HG03108 (cell line): Measurements from ENCODE around the gene AATK.

Experiments used
- ATAC-seq: cut with Tn5 transposase; IDR thresholded peaks from one replicate; pipeline ENCODE4 v1.9.1; 2021; ENCODE audit warnings: moderate library complexity; ENCODE audit not compliant: unreplicated experiment

AATK gene

GRCh38 chr17:81118308-81119221 lies 47.5 kb downstream of the AATK start:
- no peak for ATAC-seq

- ATAC-seq: no peak
Observed at GRCh38 chr17:81117672-81118198, 48.3 kb downstream of the AATK start.

DNA sequence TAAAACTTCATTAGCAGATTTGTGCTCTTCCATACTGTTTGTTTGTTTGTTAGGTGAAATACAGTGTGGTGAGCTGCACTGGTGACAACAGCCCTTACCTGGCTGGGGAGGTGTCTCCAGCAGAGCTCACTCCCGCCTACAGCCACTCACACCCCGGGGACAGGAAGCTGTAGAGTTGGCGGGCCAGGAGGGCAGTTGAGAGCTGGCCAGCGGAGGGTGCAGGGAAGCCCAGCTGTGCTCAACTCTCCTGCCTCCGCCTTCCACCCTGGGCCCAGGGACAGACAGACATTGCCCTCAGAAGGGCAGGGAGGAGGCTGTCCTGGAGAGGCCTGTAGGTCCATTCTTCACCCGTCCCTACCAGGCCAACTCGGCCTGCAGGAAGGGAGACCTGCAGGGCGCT lies 49.3 kb downstream of the AATK start:
- ATAC-seq: no peak

DNA sequence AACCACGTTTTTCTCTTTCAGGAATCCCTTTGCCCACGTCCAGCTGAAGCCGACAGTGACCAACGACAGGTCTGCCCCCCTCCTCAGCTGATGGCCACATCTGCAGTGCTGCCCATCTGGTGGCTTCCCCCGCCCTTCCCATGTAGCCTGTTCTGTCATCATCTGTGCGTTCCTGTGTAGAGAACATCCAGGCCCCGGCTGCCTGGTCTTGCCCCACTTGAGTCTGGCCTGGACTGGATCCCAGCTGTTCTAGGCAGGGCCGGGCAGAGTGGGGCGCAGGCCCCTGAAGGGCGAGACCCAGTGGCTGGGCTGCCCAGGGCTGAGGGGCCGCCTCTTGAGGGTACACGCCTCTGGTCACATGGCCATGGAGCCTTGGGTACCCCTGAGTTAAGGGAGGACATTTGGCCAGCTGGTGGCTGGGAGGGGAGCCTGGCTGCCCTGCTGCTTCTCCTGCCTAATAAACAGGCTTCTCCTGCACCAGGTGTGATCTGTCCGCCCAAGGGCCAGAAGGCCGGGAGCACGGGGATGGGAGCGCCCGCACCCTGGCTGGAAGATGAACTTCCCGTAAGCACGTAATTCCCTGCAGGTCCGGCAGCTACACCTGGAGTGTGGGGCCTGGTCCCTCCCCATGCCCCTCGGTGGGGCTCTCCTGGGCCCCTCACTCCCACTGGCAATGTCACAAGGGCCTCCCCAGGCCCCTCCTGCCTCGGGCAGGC lies 50.1 kb downstream of the AATK start:
- ATAC-seq: no peak

- no peak for ATAC-seq
Observed at GRCh38 chr17:81115219-81115618, 50.8 kb downstream of the AATK start.

DNA sequence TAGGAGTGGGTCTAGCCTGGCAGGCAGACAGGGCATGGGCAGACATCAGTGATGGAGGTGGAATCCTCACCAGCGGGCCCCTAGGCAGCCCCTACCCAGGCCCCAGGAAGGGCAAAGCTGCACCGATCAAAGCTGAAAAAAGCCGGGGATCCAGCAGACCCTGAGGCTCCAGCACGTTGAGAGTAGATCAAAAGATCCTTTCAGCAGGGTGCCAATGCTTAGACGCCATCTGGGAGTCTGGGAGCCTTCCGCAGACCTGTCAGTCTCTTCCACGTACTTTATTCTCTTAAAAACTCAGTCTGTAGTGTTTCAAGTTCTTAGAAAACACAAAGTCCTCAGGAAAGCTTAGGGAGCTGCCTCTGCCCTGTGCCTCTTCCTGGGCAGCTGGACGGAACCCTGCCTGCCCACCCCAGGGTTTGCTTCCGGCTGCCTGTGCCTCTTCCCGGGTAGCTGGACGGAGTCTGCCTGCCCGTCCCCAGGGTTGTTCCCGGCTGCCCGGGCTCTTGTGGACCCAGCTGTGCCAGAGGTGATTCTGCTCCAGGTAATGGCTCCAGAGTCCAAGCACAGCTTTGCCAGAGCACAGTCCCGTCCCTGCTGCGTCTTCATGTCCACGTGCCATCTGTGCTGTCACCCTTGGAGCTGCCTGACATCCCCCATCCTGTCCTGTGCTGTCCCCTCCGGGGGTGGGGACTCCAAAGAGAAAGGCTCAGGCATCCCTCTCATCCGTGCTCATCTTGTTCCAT lies 51.5 kb downstream of the AATK start:
- no peak for ATAC-seq

DNA sequence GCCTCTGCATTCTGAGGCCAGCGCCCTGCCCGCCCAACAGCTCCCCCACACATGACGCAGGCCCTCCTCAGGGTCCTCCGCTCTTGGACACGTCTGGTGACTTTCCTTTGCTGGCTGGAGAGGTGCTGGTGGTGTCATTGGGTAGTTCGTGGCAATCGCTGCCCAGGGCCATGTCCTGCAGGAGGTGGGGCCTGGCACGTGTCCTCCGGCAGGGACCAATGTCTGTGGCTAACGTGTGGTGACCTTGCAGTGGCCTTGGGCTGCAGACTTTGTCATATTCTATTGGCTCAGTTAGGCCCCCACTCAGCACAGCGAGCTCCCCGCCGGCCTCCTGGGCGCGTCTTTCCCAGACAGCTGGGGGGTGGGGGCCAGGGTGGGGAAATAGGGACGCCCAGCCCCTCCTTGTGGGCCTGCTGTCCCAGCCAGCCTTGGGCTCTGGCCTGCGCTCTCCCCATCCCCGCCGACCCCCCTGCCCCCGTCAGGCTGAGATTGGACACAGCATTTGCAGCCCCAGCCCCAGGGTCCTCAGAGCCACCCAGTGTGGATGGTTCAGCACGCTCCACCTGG lies 52.8 kb downstream of the AATK start:
- no peak for ATAC-seq

- ATAC-seq: no peak
Observed at GRCh38 chr17:81112450-81112849, 53.6 kb downstream of the AATK start.

GRCh38 chr17:81111066-81111465 lies 55.0 kb downstream of the AATK start:
- no peak for ATAC-seq

DNA sequence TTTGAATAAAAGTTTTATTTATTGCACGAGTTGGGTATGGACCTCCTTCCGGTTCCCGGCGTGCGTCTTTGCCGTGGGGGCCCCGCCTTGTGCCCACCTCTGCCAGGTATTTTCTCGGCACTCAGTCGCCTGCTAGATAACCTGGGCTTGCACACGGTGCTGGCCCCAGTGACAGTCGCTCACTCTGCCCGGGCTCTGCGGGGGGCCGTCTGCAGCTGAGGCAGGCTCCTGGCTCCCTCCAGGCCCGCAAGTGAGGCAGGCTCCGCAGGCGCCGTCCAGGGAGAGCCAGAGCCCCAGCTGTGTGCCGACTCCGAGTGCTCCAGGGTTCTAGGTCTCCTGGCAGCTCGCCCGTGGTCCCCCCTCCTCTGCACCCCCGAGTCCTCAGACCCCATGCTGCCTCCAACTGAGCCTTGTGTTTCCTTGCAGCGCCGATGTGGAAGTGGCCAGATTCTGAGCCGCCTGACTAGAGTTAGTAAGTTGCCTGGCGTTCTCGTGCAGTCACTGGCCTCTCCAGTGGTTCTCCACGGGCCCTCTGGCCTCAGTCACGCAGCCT lies 55.5 kb downstream of the AATK start:
- no peak for ATAC-seq

- ATAC-seq: no peak
Observed at GRCh38 chr17:81109957-81110356, 56.1 kb downstream of the AATK start.

DNA sequence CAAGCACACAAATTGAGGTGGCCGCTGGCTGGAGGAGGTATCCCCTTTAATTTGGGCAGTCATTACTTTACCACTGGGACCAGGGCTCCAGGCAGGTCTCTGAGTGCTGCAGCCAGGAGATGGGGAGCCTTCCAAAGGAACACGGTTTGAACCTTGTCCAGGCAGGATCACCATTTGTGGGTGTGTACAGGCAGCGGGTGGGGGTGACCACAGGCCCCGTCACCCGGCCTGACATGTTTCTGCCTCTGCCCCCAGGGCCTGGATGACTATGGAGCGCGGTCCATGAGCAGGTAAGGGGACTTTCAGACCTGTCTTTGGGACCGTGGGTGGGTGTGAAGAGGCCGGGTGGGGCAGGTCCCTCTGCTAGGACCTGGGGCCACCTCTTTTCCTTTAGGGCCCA lies 57.8 kb downstream of the AATK start:
- no peak for ATAC-seq

- ATAC-seq: no peak
Observed at GRCh38 chr17:81106716-81107115, 59.3 kb downstream of the AATK start.

DNA sequence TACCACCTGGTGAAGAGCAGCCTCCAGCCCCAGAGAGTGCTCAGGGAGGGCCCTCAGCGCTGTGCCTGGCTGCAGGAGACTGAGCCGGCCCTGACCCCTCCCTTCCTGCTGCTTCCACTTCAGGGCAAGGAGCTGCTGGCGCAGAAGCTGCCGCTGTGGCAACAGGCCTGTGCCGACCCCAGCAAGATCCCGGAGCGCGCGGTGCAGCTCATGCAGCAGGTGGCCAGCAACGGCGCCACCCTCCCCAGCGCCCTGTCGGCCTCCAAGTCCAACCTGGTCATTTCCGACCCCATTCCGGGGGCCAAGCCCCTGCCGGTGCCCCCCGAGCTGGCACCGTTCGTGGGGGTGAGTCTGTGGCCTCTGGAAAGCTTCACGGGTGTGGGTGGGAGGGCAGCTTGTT lies 62.6 kb downstream of the AATK start:
- ATAC-seq: no peak

GRCh38 chr17:81102869-81103268 lies 63.2 kb downstream of the AATK start:
- no peak for ATAC-seq

DNA sequence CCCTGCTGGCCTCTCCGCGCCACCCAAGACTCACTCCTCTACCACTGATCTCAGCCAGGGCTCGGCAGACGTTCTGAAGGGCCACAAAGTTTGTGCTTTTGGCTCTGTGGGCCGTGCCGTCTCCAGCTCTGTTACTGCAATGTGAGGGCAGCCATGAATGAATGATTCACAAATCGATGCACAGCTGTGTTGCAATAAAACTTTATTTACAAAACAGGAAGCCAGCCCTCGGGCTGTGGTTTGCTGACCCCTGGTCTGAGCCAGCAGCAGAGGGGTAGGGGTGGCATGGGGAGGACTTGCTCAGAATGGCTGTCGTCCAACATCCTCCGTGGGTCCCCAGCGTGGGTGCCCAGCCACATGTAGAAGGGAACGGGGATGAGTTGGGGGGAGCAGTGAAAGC lies 63.7 kb downstream of the AATK start:
- ATAC-seq: no peak

- peak; percentile 60 for ATAC-seq
Observed at GRCh38 chr17:81101614-81102306, 64.3 kb downstream of the AATK start.

DNA sequence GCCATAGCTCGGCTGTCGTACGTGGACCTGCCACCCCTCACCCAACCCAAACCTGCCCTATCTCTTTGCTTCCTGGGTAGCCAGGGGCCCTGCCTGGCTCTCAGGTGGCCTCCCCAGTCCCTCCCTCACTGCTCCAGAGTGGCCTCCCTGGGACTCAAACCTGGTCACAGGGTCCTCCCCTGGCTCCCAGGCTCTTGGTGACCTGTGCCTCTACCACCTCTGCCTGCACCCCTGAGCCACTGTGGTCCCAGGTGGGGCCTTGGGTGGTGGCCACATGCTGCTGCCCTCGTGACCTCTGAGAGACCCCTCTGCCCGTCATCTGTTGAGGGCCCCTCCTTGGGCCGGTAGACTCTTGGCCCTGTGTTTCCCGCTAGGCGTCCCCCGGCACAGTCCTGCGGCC lies 65.4 kb downstream of the AATK start:
- no peak for ATAC-seq

GRCh38 chr17:81099888-81100287 lies 66.1 kb downstream of the AATK start:
- ATAC-seq: no peak

DNA sequence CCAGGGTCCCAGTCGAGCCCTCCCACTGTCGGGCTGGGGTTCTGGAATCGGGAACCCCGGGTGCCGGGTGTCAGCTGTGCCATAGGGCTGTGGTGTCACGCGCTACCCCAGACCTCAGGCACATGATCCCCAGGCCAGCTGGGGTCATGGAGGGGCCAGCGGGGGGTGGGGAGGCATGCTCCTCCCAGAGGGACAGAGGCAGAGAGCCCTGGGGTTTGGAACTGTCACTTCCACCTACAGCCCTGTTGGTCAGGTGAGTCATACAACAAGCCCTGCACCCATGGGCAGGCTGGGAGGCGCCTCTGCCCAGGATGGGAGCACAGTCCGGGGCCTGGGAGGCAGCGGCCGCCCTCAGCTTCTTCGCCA lies 68.1 kb downstream of the AATK start:
- no peak for ATAC-seq
